GM12864 (cell line): ENCODE data around the gene DSN1.

Experiments
- DNase-seq: peaks from one replicate; pipeline ENCODE4 v3.0.0-alpha.2; 2011; ENCODE audit warnings: low read depth
- H3K4me3 ChIP-seq: 2 replicates; pipeline ENCODE4 v1.5.1; 2011; ENCODE audit warnings: mild to moderate bottlenecking, low read depth, low read length, control low read depth
- TF ChIP-seq, protein P1 (sequence below): IDR thresholded peaks from 2 replicates; pipeline ENCODE4 v1.5.1; 2011; ENCODE audit warnings: low read depth, mild to moderate bottlenecking, moderate library complexity, low read length, control low read depth, inconsistent platforms; ENCODE audit errors: missing control alignments

The DSN1 gene

DNA sequence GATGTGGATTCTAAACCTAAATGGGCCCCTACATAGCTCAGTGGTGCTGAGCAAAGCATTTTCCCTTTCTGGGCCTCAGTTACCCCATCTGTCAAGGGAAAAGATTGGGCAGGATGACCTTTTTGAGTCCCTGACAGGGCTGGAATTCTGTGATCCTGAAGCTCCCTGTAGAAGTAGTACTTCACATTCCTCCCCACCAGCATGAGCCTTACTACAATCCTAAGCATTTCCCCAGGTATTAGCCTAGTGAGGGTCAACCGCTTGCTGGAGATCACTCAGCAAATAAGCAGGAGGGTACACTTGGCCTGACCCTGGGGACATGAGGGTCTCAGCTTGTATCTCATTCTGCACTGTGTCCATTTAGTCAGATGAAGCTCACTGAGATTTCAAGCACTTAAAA lies 41.1 kb downstream of the DSN1 start:
- H3K4me3 ChIP-seq: no peak overlapping the region
- TF ChIP-seq, protein P1, sequence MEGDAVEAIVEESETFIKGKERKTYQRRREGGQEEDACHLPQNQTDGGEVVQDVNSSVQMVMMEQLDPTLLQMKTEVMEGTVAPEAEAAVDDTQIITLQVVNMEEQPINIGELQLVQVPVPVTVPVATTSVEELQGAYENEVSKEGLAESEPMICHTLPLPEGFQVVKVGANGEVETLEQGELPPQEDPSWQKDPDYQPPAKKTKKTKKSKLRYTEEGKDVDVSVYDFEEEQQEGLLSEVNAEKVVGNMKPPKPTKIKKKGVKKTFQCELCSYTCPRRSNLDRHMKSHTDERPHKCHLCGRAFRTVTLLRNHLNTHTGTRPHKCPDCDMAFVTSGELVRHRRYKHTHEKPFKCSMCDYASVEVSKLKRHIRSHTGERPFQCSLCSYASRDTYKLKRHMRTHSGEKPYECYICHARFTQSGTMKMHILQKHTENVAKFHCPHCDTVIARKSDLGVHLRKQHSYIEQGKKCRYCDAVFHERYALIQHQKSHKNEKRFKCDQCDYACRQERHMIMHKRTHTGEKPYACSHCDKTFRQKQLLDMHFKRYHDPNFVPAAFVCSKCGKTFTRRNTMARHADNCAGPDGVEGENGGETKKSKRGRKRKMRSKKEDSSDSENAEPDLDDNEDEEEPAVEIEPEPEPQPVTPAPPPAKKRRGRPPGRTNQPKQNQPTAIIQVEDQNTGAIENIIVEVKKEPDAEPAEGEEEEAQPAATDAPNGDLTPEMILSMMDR: no peak
- no peak for DNase-seq

DNA sequence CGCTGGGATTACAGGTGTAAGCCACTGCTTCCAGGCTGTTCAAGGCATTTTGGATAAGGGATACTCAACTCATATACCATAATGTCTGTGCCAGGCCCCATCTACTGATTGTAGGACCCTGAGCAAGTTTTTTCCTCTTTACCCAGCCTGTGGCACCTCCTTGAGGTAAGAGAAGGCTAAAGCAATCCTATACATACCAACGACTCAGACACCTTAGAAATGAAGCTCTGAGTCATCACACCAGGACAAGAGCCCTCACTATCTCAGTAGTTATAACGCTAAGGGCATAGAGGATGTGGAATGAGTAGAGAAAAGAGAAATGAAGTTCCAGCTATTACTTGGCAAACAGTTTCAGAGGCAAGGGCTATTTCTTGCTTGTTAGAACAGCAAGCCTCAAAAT lies 44.6 kb downstream of the DSN1 start:
- TF ChIP-seq, protein P1: peak; percentile 22
- H3K4me3 ChIP-seq: no peak overlapping the region
- DNase-seq: no peak

DNA sequence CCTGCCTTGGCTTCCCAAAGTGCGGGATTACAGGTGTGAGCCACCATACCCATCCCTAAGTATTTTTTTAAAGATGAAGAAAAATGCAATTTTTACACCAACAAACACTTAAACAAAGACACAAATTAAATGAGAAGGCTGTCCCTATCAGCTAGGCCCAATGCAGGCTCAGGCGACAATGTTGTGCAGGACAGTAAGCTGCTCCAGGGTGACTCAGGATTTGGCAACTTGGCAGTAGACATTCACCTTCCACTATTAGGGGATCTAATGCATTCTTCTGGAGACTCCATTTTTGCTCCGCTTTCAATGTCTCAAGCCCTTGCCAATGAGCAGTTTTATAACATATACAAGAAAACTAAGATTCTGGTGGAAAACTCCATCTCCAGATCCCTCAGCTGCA lies 47.4 kb downstream of the DSN1 start:
- TF ChIP-seq, protein P1: no peak
- DNase-seq: no peak
- H3K4me3 ChIP-seq: no peak overlapping the region

DNA sequence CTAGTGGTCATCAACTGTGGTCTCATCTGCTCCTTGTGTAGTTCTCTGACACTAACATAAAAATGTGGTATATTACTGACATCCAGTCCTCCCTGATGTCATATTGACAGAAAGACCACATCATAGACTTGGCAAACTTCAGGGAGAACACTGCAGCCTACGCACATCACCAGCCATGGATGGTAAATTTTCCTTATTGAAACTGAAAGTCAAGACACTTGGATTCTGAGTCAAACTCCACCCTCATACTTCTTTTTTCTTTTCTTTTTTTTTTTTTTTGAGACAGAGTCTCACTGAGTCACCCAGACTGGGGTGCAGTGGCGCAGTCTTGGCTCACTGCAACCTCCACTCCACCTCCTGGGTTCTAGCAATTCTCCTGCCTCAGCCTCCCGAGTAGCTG lies 53.1 kb downstream of the DSN1 start:
- no peak overlapping the region for H3K4me3 ChIP-seq
- TF ChIP-seq, protein P1: no peak
- DNase-seq: no peak

DNA sequence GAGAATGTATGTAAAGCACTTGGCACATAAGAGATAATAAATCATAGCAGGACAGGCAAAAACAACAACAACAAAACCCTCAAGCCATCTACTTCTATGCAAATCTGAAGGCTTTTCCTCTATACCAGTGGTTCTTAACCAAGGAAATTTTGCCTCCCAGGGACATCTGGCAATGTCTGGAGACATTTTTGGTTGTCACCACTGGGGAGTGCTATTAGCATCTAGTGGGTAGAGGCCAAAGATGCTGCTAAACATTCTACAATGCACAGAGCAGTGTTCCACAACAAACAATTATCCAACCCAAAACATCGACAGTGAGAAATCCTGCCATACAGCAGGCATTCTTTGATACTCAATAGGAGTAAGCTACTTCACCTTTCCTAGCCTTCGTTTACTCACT lies 55.9 kb downstream of the DSN1 start:
- TF ChIP-seq, protein P1: peak; percentile 30
- no peak overlapping the region for H3K4me3 ChIP-seq
- DNase-seq: no peak

DNA sequence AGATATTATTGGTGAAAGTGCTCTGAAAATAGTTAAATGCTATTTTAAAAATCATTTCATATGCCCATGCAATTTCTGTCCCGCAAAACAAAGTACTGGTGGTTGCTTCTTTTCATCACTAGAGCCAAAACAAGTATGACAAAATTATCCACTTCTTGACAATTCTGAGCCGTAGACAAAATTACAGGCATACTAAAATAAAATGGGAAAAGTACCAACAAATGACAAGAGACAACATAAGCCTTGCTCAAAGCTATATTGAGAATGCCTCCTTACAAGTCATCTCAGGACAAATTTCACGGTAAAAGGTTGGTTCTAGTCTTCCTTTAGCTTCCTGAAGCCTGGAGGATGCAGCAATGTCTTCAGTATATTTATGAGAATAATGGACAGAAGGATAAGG lies 56.5 kb downstream of the DSN1 start:
- DNase-seq: no peak
- TF ChIP-seq, protein P1: no peak
- no peak overlapping the region for H3K4me3 ChIP-seq

DNA sequence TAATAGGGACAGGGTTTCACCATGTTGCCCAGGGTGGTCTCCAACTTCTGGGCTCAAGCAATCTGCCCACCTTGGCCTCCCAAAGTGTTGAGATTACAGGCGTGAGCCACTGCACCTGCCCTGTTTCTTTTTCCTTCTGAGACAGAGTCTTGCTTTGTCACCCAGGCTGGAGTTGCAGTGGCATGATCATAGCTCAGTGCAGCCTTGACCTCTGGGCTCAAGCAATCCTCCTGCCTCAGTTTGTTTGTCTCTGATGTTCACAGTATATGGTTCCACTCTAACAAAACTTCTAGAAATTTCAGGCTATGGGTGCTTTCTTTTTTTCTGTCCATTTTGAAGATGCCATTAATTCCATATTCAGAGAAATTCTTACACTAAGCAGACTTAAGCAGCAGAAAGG lies 60.8 kb downstream of the DSN1 start:
- no peak for DNase-seq
- no peak overlapping the region for H3K4me3 ChIP-seq
- TF ChIP-seq, protein P1: no peak
